Parathyroid adenoma (tissue), 2 donors: Measurements from ENCODE around the gene CTRB2.
"Not testable (repeated sequence)": the region's sequence is repeated elsewhere in the genome, so short reads cannot be mapped to it uniquely, and the experiment has no call there.

ENCODE experiments used
- H2AFZ ChIP-seq: fragments of 300-600 bp; sonication (generic); one replicate; pipeline ENCODE4 v1.7.0; 2017; ENCODE audit warnings: antibody characterized with exemption, mild to moderate bottlenecking
- H3K27ac ChIP-seq: fragments of 300-600 bp; sonication (generic); one replicate; pipeline ENCODE4 v1.7.0; 2017
- H3K27me3 ChIP-seq: fragments of 300-600 bp; sonication (generic); one replicate; pipeline ENCODE4 v1.7.0; 2017; ENCODE audit warnings: low read length; ENCODE audit not compliant: control insufficient read depth, insufficient read depth
- H3K36me3 ChIP-seq: fragments of 300-600 bp; sonication (generic); one replicate; pipeline ENCODE4 v1.7.0; 2017; ENCODE audit warnings: low read length; ENCODE audit not compliant: control insufficient read depth, insufficient read depth
- H3K4me1 ChIP-seq: fragments of 300-600 bp; sonication (generic); one replicate; pipeline ENCODE4 v1.7.0; 2017; ENCODE audit warnings: control low read depth
- H3K4me2 ChIP-seq: fragments of 300-600 bp; sonication (generic); one replicate; pipeline ENCODE4 v1.7.0; 2017; ENCODE audit warnings: low read length
- H3K4me3 ChIP-seq: fragments of 300-600 bp; sonication (generic); one replicate; pipeline ENCODE4 v1.7.0; 2017; ENCODE audit warnings: low read depth, low read length
- H3K79me2 ChIP-seq: fragments of 300-600 bp; sonication (generic); one replicate; pipeline ENCODE4 v1.7.0; 2017; ENCODE audit warnings: control low read depth
- H3K9ac ChIP-seq: fragments of 300-600 bp; sonication (generic); one replicate; pipeline ENCODE4 v1.7.0; 2017; ENCODE audit warnings: mild to moderate bottlenecking
- H3K9me3 ChIP-seq: fragments of 300-600 bp; sonication (generic); one replicate; pipeline ENCODE4 v1.7.0; 2017; ENCODE audit warnings: low read length; ENCODE audit not compliant: control insufficient read depth
- TF ChIP-seq, protein P1 (sequence below): fragments of 300-600 bp; sonication (generic); IDR thresholded peaks from one replicate; pipeline ENCODE4 v1.7.0; 2017; ENCODE audit warnings: antibody characterized with exemption, mild to moderate bottlenecking
- donor health status: primary hyperparathyroidism.

CTRB2 gene

DNA sequence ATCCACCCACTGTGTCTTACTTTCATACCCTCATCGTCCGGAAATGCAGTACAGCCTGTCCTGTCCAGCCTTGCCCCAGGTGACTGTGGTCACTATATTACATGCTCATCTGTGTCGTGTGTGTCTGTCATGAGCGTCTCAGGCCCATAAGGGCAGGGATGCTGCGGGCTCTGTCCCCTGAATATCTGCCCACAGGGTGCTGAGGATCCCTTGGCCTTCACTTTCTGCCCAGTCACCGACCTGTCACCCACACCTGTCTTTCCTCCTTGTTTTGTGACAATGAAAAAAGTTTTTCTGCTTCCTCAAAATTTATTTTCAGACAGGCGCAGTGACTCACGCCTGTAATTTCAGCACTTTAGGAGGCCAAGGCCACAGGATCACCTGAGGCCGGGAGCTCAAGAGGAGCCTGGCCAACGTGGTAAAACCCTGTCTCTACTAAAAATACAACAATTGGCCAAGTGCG lies 10.5 kb upstream of the CTRB2 start:
- no peak overlapping the region for H2AFZ ChIP-seq
- H3K4me1 ChIP-seq, result no peaks in the 10 kb centered on the region
- no peaks in the 10 kb centered on the region for H3K27me3 ChIP-seq
- no peaks in the 10 kb centered on the region for H3K36me3 ChIP-seq
- no peak overlapping the region for H3K4me3 ChIP-seq
- H3K4me2 ChIP-seq, result no peak overlapping the region
- H3K9ac ChIP-seq, result no peak overlapping the region
- no peaks in the 10 kb centered on the region for H3K79me2 ChIP-seq
- no peaks in the 10 kb centered on the region for H3K9me3 ChIP-seq
- TF ChIP-seq, protein P1, sequence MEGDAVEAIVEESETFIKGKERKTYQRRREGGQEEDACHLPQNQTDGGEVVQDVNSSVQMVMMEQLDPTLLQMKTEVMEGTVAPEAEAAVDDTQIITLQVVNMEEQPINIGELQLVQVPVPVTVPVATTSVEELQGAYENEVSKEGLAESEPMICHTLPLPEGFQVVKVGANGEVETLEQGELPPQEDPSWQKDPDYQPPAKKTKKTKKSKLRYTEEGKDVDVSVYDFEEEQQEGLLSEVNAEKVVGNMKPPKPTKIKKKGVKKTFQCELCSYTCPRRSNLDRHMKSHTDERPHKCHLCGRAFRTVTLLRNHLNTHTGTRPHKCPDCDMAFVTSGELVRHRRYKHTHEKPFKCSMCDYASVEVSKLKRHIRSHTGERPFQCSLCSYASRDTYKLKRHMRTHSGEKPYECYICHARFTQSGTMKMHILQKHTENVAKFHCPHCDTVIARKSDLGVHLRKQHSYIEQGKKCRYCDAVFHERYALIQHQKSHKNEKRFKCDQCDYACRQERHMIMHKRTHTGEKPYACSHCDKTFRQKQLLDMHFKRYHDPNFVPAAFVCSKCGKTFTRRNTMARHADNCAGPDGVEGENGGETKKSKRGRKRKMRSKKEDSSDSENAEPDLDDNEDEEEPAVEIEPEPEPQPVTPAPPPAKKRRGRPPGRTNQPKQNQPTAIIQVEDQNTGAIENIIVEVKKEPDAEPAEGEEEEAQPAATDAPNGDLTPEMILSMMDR, result no peak
- no peak overlapping the region for H3K27ac ChIP-seq

DNA sequence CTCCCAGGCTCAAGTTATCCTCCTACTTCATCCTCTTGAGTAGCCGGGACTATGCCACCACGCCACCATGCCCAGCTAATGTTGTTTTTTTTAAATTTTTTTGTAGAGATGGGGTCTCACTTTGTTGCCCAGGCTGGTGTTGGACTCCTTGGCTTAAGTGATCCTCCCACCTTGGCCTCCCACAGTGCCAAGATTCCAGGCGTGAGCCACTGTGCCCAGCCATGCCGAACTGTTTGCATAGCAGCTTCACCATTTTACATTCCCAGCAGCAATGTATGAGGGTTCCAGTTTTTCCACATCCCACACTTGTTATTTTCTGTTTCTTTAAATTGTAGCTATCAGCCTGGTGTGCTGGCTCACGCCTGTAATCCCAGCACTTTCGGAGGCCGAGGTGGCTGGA lies 9.6 kb upstream of the CTRB2 start:
- Histone ChIP-seq H3K4me1 (no peaks in the 10 kb centered on the region), H3K79me2 (no peaks in the 10 kb centered on the region), H2AFZ (no peak overlapping the region), H3K36me3 (no peaks in the 10 kb centered on the region), H3K9ac (no peak overlapping the region), H3K4me3 (no peak overlapping the region), H3K9me3 (no peaks in the 10 kb centered on the region), H3K27ac (no peak overlapping the region), H3K4me2 (no peak overlapping the region), H3K27me3 (no peaks in the 10 kb centered on the region)
- TF ChIP-seq, protein P1, result no peak

DNA sequence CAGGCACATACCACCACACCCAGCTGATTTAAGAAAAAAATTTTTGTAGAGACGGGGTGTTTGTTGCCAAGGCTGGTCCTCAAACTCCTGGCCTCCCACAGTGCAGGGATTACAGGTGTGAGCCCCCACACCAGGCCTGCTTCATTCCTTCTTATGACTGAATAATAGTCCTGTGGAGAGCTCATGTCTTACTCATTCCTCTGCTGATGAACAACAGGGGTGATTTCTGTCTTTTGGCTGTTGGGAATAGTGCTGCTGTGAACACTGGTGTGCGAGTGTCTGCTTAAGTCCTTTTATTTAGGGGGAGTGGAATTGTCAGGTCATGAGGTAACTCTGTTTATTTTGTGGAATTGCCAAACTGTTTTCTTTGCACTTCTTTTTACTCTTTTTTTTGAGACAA lies 9.2 kb upstream of the CTRB2 start:
- Histone ChIP-seq H3K27ac (no peak overlapping the region), H3K36me3 (no peaks in the 10 kb centered on the region), H3K79me2 (no peaks in the 10 kb centered on the region), H3K9ac (no peak overlapping the region), H3K4me1 (no peaks in the 10 kb centered on the region), H3K4me3 (no peak overlapping the region), H3K4me2 (no peak overlapping the region), H3K9me3 (no peaks in the 10 kb centered on the region), H3K27me3 (no peaks in the 10 kb centered on the region), H2AFZ (no peak overlapping the region)
- TF ChIP-seq, protein P1, result no peak

DNA sequence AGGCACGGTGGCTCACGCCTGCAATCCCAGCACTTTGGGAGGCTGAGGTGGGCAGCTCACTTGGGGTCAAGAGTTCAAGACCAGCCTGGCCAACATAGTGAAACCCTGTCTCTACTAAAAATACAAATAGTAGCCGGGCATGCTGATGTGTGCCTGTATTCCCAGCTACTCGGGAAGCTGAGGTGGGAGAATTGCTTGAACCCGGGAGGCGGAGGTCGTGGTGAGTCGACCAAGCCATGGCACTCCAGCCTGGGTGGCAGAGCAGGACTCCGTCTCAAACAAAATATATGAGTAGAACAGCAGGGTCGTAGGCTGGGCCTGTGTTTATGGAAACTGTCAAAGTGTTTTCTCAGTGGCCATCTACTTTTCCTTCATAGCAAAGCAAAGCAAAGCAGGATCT lies 4.3 kb upstream of the CTRB2 start:
- H3K4me3 ChIP-seq, H3K4me2 ChIP-seq, H2AFZ ChIP-seq, H3K36me3 ChIP-seq, H3K9ac ChIP-seq, H3K9me3 ChIP-seq, H3K4me1 ChIP-seq, H3K27ac ChIP-seq, H3K27me3 ChIP-seq, H3K79me2 ChIP-seq: not testable (repeated sequence)

DNA sequence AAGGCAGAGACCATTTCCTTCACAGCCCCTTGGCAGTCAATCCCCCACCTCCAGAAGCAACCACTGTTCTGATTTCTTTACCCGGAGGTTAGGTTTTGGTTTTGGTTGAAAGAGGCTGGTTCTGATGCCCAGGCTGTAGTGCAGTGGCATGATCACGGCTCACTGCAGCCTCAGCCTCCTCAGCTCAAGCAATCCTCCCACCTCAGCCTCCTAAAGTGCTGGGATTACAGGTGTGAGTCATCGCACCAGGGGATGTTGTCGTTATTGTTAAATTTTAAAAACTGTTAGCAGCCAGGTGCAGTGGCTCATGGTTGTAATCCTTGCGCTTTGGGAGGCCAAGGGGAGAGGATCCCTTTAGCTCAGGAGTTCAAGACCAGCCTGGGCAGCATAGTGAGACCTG lies 3.0 kb upstream of the CTRB2 start:
- Histone ChIP-seq H3K27me3 (no peaks in the 10 kb centered on the region), H3K9me3 (no peaks in the 10 kb centered on the region), H3K4me1 (no peaks in the 10 kb centered on the region), H3K4me2 (no peak overlapping the region), H3K27ac (no peak overlapping the region), H3K9ac (no peak overlapping the region), H3K79me2 (no peaks in the 10 kb centered on the region), H3K36me3 (no peaks in the 10 kb centered on the region), H2AFZ (no peak overlapping the region), H3K4me3 (no peak overlapping the region)
- TF ChIP-seq, protein P1, result no peak

DNA sequence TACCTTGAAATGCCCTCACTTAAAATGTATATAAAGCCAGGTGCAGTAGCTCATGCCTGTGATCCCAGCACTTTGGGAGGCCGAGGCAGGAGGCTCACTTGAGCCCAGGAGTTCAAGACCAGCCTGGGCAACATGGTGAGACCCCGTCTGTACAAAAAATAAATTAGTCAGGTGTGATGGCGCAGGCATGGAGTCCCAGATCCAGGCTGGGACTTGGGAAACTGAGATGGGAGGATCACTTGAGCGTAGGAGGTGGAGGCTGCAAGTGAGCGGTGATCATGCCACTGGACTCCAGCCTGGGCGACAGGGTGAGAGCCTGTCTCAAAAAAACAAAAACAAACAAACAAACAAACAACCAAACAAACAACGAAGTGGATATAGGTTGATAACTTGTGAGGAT lies 2.6 kb upstream of the CTRB2 start:
- not testable (repeated sequence) for H3K9me3 ChIP-seq, H2AFZ ChIP-seq, H3K27me3 ChIP-seq, H3K36me3 ChIP-seq, H3K4me1 ChIP-seq, H3K27ac ChIP-seq, H3K79me2 ChIP-seq, H3K9ac ChIP-seq, H3K4me3 ChIP-seq, H3K4me2 ChIP-seq
